Subcutaneous adipose tissue (tissue), 4 donors: Measurements from ENCODE around the gene SUPT4H1. TPM values are rescaled to one million over a fixed set of nuclear protein-coding genes. Genes with fewer than 3 reads are reported as not detected.

Experiments used
- CTCF ChIP-seq: fragments of 450-650 bp; IDR thresholded peaks from one replicate; pipeline ENCODE4 v1.5.1; 2016; ENCODE audit warnings: low read depth, mild to moderate bottlenecking, control low read depth, antibody characterized with exemption, moderate library complexity
- total RNA-seq, 4 donors: library from RNA; depleted of rRNA; stranded (reverse); fragments of >200 nt; gene quantifications; one replicate each; pipeline ENCODE4 v1.1.0, GENCODE V29; 2016

Gene SUPT4H1
- total RNA-seq, 4 donors from 2014 or later, result 27.9 to 58.5 (median 40.9) TPM

GRCh38 chr17:58328195-58329034 is 23.6 kb downstream of the SUPT4H1 start, which contains the start of gene TSPOAP1:
TSPOAP1 (minus strand) TSS chr17:58328795; CDS start chr17:58327920, 875 bp downstream.
- TF ChIP-seq CTCF, result no peak

DNA sequence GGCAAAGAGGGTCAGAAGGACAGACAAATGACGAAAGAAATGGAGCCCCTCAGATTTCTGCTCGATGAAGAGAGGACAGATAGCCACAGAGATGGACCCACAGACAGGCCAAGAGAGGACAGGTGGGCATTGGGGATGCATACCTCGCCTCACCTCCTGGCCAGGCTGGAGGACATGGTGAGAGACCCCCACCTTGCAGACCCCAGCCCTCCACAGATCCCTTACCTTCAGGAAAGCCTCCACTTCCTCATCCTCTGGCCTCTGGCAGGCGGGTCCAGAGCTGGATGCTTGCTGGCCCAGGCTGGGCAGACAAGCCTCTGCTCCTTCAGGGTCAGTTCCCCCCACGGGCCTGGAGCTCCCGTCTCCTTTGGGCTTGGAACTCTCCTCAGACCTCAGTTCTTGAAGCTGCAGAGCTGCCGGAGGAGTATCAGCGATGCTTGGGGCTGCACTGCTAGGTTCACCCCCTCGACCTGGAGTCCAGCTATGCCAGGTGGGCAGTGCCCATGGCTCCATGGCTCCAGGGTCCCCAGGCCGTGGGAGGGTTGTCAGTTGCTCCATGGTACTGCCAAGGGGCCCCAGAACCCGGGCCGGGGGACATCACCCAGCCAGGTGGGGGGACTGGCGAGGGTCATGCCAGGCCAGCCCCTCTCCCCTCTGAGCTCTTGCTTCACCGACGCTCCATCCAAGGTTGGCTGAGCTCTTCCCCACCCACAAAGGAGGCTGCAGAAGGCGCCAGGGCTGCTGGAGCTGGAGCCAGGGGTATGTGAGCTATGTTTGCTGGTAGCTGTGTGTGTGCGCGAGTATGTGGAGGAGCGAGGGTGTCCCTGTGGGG is 24.4 kb downstream of the SUPT4H1 start:
- TF ChIP-seq CTCF, result no peak

- TF ChIP-seq CTCF, result no peak
Measured at GRCh38 chr17:58326609-58327362, 25.2 kb downstream of the SUPT4H1 start.

DNA sequence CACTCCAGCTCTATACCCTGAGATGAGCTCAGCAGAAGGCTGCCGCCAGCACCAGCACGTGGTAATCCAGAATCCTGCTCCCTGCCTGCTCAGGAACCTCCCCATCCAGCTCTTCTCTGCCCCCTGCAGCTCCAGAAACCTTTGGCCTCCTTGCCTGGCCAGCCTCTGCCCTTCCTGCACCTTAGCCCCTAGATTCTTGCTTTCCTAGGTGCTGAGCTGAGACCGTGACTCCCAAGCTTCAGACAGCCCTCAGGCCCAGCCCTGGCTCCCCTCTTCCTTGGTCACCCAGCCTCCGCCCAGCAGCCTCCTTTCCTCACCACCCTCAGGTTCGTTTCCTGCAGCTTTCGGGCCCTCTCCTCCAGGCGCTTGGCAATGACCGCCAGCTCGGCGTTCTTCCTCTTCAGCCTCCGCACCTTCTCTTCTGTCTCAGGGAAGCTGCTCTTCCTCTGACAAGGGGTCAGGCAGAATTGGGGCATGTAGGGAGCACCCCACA is 26.0 kb downstream of the SUPT4H1 start:
- no peak for TF ChIP-seq CTCF

DNA sequence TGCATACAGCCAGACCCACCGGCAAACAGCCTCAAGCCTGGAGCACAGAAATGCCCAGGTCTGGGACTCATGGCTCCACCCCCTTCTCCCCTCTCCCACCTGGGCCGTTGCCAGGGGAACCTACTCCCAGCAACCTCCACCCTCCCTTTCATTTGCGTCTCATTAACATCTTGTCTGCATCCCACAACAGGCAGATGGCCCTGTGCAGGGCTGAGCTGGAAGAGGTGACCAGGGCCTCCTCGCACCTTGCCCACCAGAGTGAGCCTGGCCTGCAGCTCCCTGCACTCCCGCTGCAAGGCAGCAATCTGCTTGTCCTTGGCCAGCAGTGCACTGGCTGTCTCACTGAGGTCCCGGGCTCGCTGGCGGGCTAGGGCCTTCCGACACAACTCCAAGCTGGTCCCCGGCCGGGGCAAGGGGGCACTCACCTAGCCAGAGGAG is 26.7 kb downstream of the SUPT4H1 start:
- TF ChIP-seq CTCF, result no peak

- no peak for TF ChIP-seq CTCF
Measured at GRCh38 chr17:58324409-58325288, 27.4 kb downstream of the SUPT4H1 start.
